ENCODE results near the gene SFRP2. TPM values are rescaled to one million over a fixed set of nuclear protein-coding genes. Genes with fewer than 3 reads are reported as not detected.
A peak's percentile ranks its signal among the peaks of the same experiment; 100 is the strongest.

Gene SFRP2
- total and polyA plus RNA-seq, 2 donors (not counting 1 experiment from before 2014, with no cell fraction given) = not detected

DNA sequence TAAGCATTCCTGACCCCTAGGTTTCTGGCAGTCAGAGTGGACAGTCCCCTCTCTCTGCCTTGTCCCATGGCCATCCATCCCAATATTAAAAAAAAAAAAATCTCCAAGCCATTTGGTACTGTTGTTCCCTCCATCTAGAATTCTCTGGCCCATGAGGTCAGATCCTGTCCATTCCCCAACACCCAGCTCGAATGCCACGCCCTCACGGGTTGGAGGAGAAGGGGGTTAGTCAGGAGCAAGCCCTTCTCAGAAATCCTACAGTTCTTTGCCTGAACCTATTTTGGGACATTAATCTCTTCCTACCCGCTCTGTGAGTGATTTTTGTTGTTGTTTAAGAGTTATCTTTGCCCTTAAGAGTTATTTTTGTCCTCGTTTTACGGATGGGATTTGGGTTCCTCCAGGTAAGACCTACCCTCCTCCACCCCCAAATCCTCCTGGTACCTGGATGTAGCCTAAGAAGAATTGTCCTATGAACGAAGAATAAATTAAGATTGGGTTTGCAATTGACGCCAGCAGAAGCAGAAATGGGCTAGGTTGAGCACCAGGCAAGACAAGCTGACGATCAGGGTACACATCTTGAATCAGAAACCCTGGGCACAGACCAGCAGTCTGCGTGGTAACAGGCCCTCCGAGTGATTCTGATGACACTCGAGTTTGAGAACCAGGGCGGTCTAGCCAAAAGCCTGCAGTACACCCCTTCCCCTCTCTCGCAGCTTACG lies 30.0 kb downstream of the SFRP2 start:
- no peaks in the 10 kb centered on the region for H3K36me3 ChIP-seq (replicated peaks in 1 of 2; ENCODE audit: control extremely low read depth in 1 of 2, control insufficient read depth in 1 of 2, extremely low read depth in 1 of 2, insufficient read depth in 2 of 2, low read length in 1 of 2)
- peaks cover 13 to 14% of the 10 kb centered on the region in 2 donors for H3K4me1 ChIP-seq (ENCODE audit: control insufficient read depth in 2 of 2, insufficient read depth in 2 of 2, low read length in 2 of 2)
- Mint-ChIP-seq H3K4me1 (peaks cover 4% of the 10 kb centered on the region), H3K27me3 (peaks cover 54% of the 10 kb centered on the region), H3K4me3 (peak overlapping the region; percentile 69), H3K27ac (no peak overlapping the region), H3K9me3 (ENCODE audit: insufficient read depth) (peaks cover 2% of the 10 kb centered on the region)
- H3K9me3 ChIP-seq (ENCODE audit: control extremely low read depth in 1 of 3, control insufficient read depth in 2 of 3, insufficient read depth in 1 of 3, low read length in 2 of 3) = peaks cover 0 to 10% (median 4%) of the 10 kb centered on the region in 3 donors
- no peaks in the 10 kb centered on the region for H4K20me1 ChIP-seq (ENCODE audit: control insufficient read depth, insufficient read depth, low read length, poor library complexity, severe bottlenecking)
- DNase-seq (no peak), ATAC-seq (ENCODE audit: low read depth) (no peak)
- H3K4me2 ChIP-seq (replicated peaks; ENCODE audit: low read depth, low read length, poor library complexity, severe bottlenecking) = peak overlapping the region; percentile 73
- no peak overlapping the region for H3K9ac ChIP-seq (ENCODE audit: low read length)
- no peak for TF ChIP-seq CTCF (IDR thresholded peaks at IDR 0.05)
- no peak for TF ChIP-seq EZH2 (IDR thresholded peaks at IDR 0.05; ENCODE audit: borderline replicate concordance, insufficient read depth, low read depth, low read length, poor library complexity, severe bottlenecking)
- 85% methylated on average over 7 of the region's 15 CpGs for WGBS (ENCODE audit: insufficient coverage)
- CTCF ChIA-PET = no interaction called here
- POLR2A ChIA-PET = no interaction called here
- H3K79me2 ChIP-seq (ENCODE audit: control insufficient read depth, insufficient read depth, low read length) = no peaks in the 10 kb centered on the region
- no peak overlapping the region for H3K4me3 ChIP-seq (ENCODE audit: control extremely low read depth in 1 of 5, extremely low read depth in 1 of 5, insufficient read depth in 1 of 5, low read depth in 2 of 5, low read length in 4 of 5)
- H2AFZ ChIP-seq (ENCODE audit: insufficient read depth, low read depth, low read length, poor library complexity, severe bottlenecking) = peak overlapping the region; percentile 76
- intact Hi-C loops (cut with micrococcal nuclease) = no loop called here
- no peak overlapping the region for H3K27ac ChIP-seq (ENCODE audit: low read length in 2 of 2)
- H3K27me3 ChIP-seq (replicated peaks in 1 of 4; ENCODE audit: control extremely low read depth in 1 of 4, control insufficient read depth in 3 of 4, insufficient read depth in 4 of 4, low read length in 3 of 4) = peaks cover 0 to 43% (median 24%) of the 10 kb centered on the region in 4 experiments

DNA sequence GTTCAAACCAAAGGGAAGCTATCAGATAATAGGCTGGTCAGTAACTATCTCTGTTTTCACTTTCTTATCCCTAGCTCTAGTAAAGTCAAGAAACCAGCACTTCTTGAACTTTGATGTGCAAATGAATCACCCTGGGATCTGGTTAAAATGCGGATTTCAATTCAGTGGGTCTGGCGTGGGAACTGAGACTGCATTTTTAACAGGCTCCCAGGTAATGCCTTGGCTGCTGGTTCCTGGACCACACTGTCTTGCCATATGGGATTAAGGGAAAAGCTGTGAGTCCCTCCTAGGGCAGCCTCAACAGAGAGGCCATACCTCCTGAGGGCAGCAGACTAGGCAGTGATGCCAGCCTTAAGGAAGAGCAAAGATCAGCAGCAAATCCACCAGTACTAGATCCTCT lies 30.7 kb downstream of the SFRP2 start:
- DNase-seq (no peak), ATAC-seq (ENCODE audit: low read depth) (no peak)
- 95% methylated on average over 2 of the region's 2 CpGs for WGBS (ENCODE audit: insufficient coverage)
- ChIA-PET CTCF (no interaction called here), POLR2A (no interaction called here)
- Histone ChIP-seq H3K9ac (ENCODE audit: low read length) (no peak overlapping the region), H3K4me1 (ENCODE audit: control insufficient read depth in 2 of 2, insufficient read depth in 2 of 2, low read length in 2 of 2) (peaks cover 13 to 14% of the 10 kb centered on the region in 2 donors), H2AFZ (ENCODE audit: insufficient read depth, low read depth, low read length, poor library complexity, severe bottlenecking) (no peak overlapping the region), H3K9me3 (ENCODE audit: control extremely low read depth in 1 of 3, control insufficient read depth in 2 of 3, insufficient read depth in 1 of 3, low read length in 2 of 3) (peaks cover 0 to 10% (median 4%) of the 10 kb centered on the region in 3 donors), H4K20me1 (ENCODE audit: control insufficient read depth, insufficient read depth, low read length, poor library complexity, severe bottlenecking) (no peaks in the 10 kb centered on the region), H3K79me2 (ENCODE audit: control insufficient read depth, insufficient read depth, low read length) (no peaks in the 10 kb centered on the region), H3K27me3 (replicated peaks in 1 of 4; ENCODE audit: control extremely low read depth in 1 of 4, control insufficient read depth in 3 of 4, insufficient read depth in 4 of 4, low read length in 3 of 4) (peaks cover 0 to 42% (median 24%) of the 10 kb centered on the region in 4 experiments), H3K4me2 (replicated peaks; ENCODE audit: low read depth, low read length, poor library complexity, severe bottlenecking) (no peak overlapping the region), H3K36me3 (replicated peaks in 1 of 2; ENCODE audit: control extremely low read depth in 1 of 2, control insufficient read depth in 1 of 2, extremely low read depth in 1 of 2, insufficient read depth in 2 of 2, low read length in 1 of 2) (no peaks in the 10 kb centered on the region), H3K27ac (ENCODE audit: low read length in 2 of 2) (no peak overlapping the region), H3K4me3 (ENCODE audit: control extremely low read depth in 1 of 5, extremely low read depth in 1 of 5, insufficient read depth in 1 of 5, low read depth in 2 of 5, low read length in 4 of 5) (no peak overlapping the region)
- Mint-ChIP-seq H3K27ac (no peak overlapping the region), H3K9me3 (ENCODE audit: insufficient read depth) (no peaks in the 10 kb centered on the region), H3K27me3 (peaks cover 48% of the 10 kb centered on the region), H3K4me3 (peak overlapping the region; percentile 53), H3K4me1 (peaks cover 4% of the 10 kb centered on the region)
- TF ChIP-seq CTCF (IDR thresholded peaks at IDR 0.05) (no peak), EZH2 (IDR thresholded peaks at IDR 0.05; ENCODE audit: borderline replicate concordance, insufficient read depth, low read depth, low read length, poor library complexity, severe bottlenecking) (no peak)
- intact Hi-C loops (cut with micrococcal nuclease) = no loop called here
